Stimulated activated CD4-positive, alpha-beta T cell treated with anti-CD3 and anti-CD28 coated beads, Interleukin-15, amount 100 ng/mL, for 1 hour (primary cell): ENCODE data around the gene APP.

Source experiments
- DNase-seq, 2 donors: peaks; one replicate each; pipeline ENCODE4 v3.0.0-alpha.2; 2020; ENCODE audit warnings: low read depth in 1 of 2, low spot score in 1 of 2

APP gene

GRCh38 chr21:26127073-26127814, 43.3 kb downstream of the APP start:
- DNase-seq: no peak

- no peak for DNase-seq
Observed at GRCh38 chr21:26126168-26126553, 44.4 kb downstream of the APP start.

- DNase-seq: no peak
Observed at GRCh38 chr21:26125433-26126167, 45.0 kb downstream of the APP start.

GRCh38 chr21:26124896-26125295, 45.7 kb downstream of the APP start:
- no peak for DNase-seq

- no peak for DNase-seq
Observed at GRCh38 chr21:26124421-26124833, 46.1 kb downstream of the APP start.

GRCh38 chr21:26123012-26123411, 47.6 kb downstream of the APP start:
- DNase-seq: no peak

GRCh38 chr21:26120828-26121227, 49.7 kb downstream of the APP start:
- DNase-seq: no peak

- no peak for DNase-seq
Observed at GRCh38 chr21:26119906-26120305, 50.7 kb downstream of the APP start.

- no peak for DNase-seq
Observed at GRCh38 chr21:26118938-26119540, 51.5 kb downstream of the APP start.

- no peak for DNase-seq
Observed at GRCh38 chr21:26117972-26118367, 52.6 kb downstream of the APP start.

GRCh38 chr21:26117324-26117971, 53.1 kb downstream of the APP start:
- no peak for DNase-seq

- no peak for DNase-seq
Observed at GRCh38 chr21:26116456-26117011, 54.0 kb downstream of the APP start.

- no peak for DNase-seq
Observed at GRCh38 chr21:26115899-26116298, 54.7 kb downstream of the APP start.

- DNase-seq: no peak
Observed at GRCh38 chr21:26115305-26115704, 55.3 kb downstream of the APP start.

GRCh38 chr21:26112975-26113374, 57.6 kb downstream of the APP start:
- DNase-seq: no peak

- DNase-seq: no peak
Observed at GRCh38 chr21:26112127-26112742, 58.3 kb downstream of the APP start.

GRCh38 chr21:26110715-26111114, 59.9 kb downstream of the APP start:
- no peak for DNase-seq

GRCh38 chr21:26107429-26107828, 63.1 kb downstream of the APP start:
- no peak for DNase-seq

- no peak for DNase-seq
Observed at GRCh38 chr21:26106562-26106961, 64.0 kb downstream of the APP start.

GRCh38 chr21:26105819-26106218, 64.8 kb downstream of the APP start:
- DNase-seq: no peak

- DNase-seq: no peak
Observed at GRCh38 chr21:26100573-26100972, 70.0 kb downstream of the APP start.
